Hepatocyte (in vitro differentiated cells): Measurements from ENCODE around the gene PNPLA2. TPM values are rescaled to one million over a fixed set of nuclear protein-coding genes. Genes with fewer than 3 reads are reported as not detected.

Source experiments
- DNase-seq: peaks from one replicate; pipeline ENCODE4 v3.0.0-alpha.2; 2016; ENCODE audit warnings: low spot score
- H2AFZ ChIP-seq: fragments of 200-600 bp; sonication (generic); 2 replicates; pipeline ENCODE4 v1.6.0; 2016; ENCODE audit warnings: antibody characterized with exemption, mild to moderate bottlenecking
- H3K27ac ChIP-seq: fragments of 200-600 bp; sonication (generic); 2 replicates; pipeline ENCODE4 v1.5.1; 2016; ENCODE audit warnings: mild to moderate bottlenecking
- H3K27me3 ChIP-seq: fragments of 200-600 bp; sonication (generic); 2 replicates; pipeline ENCODE4 v1.6.1; 2016
- H3K36me3 ChIP-seq: fragments of 200-600 bp; sonication (generic); replicated peaks from 2 replicates; pipeline ENCODE4 v1.5.1; 2016; ENCODE audit warnings: low read depth; ENCODE audit not compliant: insufficient read depth
- H3K4me1 ChIP-seq: fragments of 200-600 bp; sonication (generic); 2 replicates; pipeline ENCODE4 v1.5.1; 2016; ENCODE audit warnings: mild to moderate bottlenecking, moderate library complexity; ENCODE audit not compliant: insufficient read depth
- H3K4me2 ChIP-seq: fragments of 200-600 bp; sonication (generic); 2 replicates; pipeline ENCODE4 v1.6.0; 2016
- H3K4me3 ChIP-seq: fragments of 200-600 bp; sonication (generic); 2 replicates; pipeline ENCODE4 v1.5.1; 2016; ENCODE audit warnings: mild to moderate bottlenecking
- H3K79me2 ChIP-seq: fragments of 200-600 bp; sonication (generic); 2 replicates; pipeline ENCODE4 v1.6.0; 2017; ENCODE audit warnings: mild to moderate bottlenecking
- H3K9me2 ChIP-seq: fragments of 200-600 bp; sonication (generic); replicated peaks from 2 replicates; pipeline ENCODE4 v1.6.0; 2017; ENCODE audit warnings: mild to moderate bottlenecking; ENCODE audit not compliant: insufficient read depth
- H3K9me3 ChIP-seq: fragments of 200-600 bp; sonication (generic); 2 replicates; pipeline ENCODE4 v1.5.1; 2016; ENCODE audit warnings: low read depth, mild to moderate bottlenecking
- H4K20me1 ChIP-seq: fragments of 200-600 bp; sonication (generic); 2 replicates; pipeline ENCODE4 v1.6.0; 2016; ENCODE audit warnings: mild to moderate bottlenecking; ENCODE audit not compliant: insufficient read depth, poor library complexity, severe bottlenecking
- CTCF ChIP-seq: fragments of 200-600 bp; sonication (generic); IDR thresholded peaks from 2 replicates; pipeline ENCODE4 v1.5.1; 2016; ENCODE audit warnings: antibody characterized with exemption, mild to moderate bottlenecking; ENCODE audit not compliant: poor library complexity
- EZH2 ChIP-seq: fragments of 200-600 bp; sonication (generic); IDR thresholded peaks from 2 replicates; pipeline ENCODE4 v1.6.1; 2016; ENCODE audit warnings: antibody characterized with exemption, mild to moderate bottlenecking, borderline replicate concordance
- EZH2phosphoT487 ChIP-seq: fragments of 200-600 bp; sonication (generic); IDR thresholded peaks from one replicate; pipeline ENCODE4 v1.6.1; 2018; ENCODE audit warnings: antibody characterized with exemption, mild to moderate bottlenecking, low read depth, moderate library complexity; ENCODE audit not compliant: unreplicated experiment, severe bottlenecking
- WGBS: methylation state at CpG from one replicate; pipeline ENCODE4 v1.1.6; 2016; ENCODE audit warnings: low lambda C conversion rate; ENCODE audit errors: missing lambda C conversion rate; 5-methylcytosine and 5-hydroxymethylcytosine counted together
- polyA plus RNA-seq: library from polyadenylated mRNA; unstranded; fragments of >200 nt; fragmentation: Nextera tagmentation; extraction: Ambion mirVana; gene quantifications from 2 replicates; pipeline ENCODE4 v1.2.1, GENCODE V29; 2016
- total RNA-seq: library from RNA; depleted of rRNA; stranded (reverse); fragments of >200 nt; gene quantifications from 2 replicates; pipeline ENCODE4 v1.2.3, GENCODE V29; 2014

Gene PNPLA2
- total and polyA plus RNA-seq, 2 experiments from 2014 or later = 12.9 to 50.0 TPM

GRCh38 chr11:853682-854448, 35.2 kb downstream of the PNPLA2 start:
- H3K4me2 ChIP-seq = no peak overlapping the region
- no peak overlapping the region for H3K4me3 ChIP-seq
- no peaks in the 10 kb centered on the region for H3K79me2 ChIP-seq
- peaks cover 15% of the 10 kb centered on the region for H3K4me1 ChIP-seq
- no peak for DNase-seq
- WGBS = 92% methylated on average over 27 of the region's 27 CpGs
- H3K27ac ChIP-seq = no peak overlapping the region
- no peak for TF ChIP-seq EZH2phosphoT487
- no peak for TF ChIP-seq EZH2
- TF ChIP-seq CTCF = no peak
- H4K20me1 ChIP-seq = peaks cover 15% of the 10 kb centered on the region
- no peaks in the 10 kb centered on the region for H3K9me3 ChIP-seq
- H3K36me3 ChIP-seq = no peaks in the 10 kb centered on the region
- peaks cover 4% of the 10 kb centered on the region for H3K27me3 ChIP-seq
- H2AFZ ChIP-seq = no peak overlapping the region
- no peaks in the 10 kb centered on the region for H3K9me2 ChIP-seq

DNA sequence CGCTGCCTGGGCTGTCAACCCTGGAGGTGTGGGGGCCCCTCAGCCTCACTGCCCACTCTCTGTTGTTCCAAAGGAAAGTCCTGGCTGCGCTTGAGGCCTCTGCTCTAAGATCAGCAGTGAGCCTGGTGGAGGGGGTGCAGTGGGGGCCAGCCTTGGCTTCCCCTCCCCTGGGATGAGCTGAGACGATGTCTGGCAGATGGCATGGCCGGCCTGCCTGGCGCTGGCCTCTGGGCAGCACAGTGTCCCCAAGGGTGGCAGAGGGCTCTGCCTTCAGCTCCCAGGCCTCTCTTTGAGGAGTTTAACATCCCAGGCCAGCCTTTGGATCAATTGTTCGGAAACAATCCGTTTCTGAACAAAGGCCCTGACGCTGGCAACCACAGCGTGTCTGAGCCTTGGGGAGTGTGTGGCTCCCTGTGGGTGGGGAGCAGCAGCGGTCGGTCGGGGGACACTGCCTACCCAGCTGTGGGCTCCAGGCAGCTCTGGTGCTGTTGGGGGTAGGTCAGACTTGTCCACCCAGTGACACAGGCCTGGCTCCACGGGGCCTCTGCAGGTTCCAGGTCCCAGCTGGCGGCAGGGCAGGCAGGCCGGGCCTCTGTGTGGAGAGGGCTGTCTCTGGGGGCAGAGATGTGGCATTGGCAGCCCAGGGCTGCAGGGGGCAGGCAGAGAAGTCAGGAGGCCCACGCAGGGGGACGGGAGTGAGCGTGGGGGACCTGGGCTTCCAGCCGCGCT, 36.1 kb downstream of the PNPLA2 start:
- Histone ChIP-seq H4K20me1 (peaks cover 15% of the 10 kb centered on the region), H3K79me2 (no peaks in the 10 kb centered on the region)

DNA sequence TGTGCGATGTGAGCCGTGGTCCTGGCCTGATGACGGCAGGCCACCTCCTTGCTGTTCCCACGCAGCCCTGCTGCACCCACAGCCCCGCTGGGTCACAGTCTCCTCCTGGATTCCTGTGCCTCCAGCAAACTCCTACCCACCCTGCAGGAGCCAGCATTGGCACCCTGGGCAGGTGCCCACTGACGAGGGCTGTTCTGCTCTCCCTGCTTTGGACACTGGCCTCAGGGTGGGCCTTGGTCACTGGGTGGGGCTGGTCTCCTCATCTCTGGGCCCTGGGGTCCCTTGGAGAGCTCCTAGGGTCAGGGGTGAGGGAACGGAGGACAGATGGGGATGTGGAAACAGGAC, 36.6 kb downstream of the PNPLA2 start:
- no peaks in the 10 kb centered on the region for H3K36me3 ChIP-seq
- no peaks in the 10 kb centered on the region for H3K9me2 ChIP-seq
- no peak for TF ChIP-seq CTCF
- TF ChIP-seq EZH2phosphoT487 = no peak
- TF ChIP-seq EZH2 = no peak
- no peak for DNase-seq
- no peaks in the 10 kb centered on the region for H3K9me3 ChIP-seq
- H3K27ac ChIP-seq = no peak overlapping the region
- H4K20me1 ChIP-seq = peaks cover 11% of the 10 kb centered on the region
- no peaks in the 10 kb centered on the region for H3K79me2 ChIP-seq
- no peak overlapping the region for H2AFZ ChIP-seq
- 87% methylated on average over 7 of the region's 7 CpGs for WGBS
- peaks cover under 1% of the 10 kb centered on the region for H3K27me3 ChIP-seq
- no peak overlapping the region for H3K4me3 ChIP-seq
- H3K4me2 ChIP-seq = no peak overlapping the region
- peaks cover 15% of the 10 kb centered on the region for H3K4me1 ChIP-seq

More for the DNA sequence above, 36.1 kb downstream of the PNPLA2 start:
- Histone ChIP-seq H3K27ac (no peak overlapping the region), H3K4me3 (no peak overlapping the region), H3K9me2 (no peaks in the 10 kb centered on the region), H3K27me3 (peaks cover 4% of the 10 kb centered on the region), H3K4me2 (no peak overlapping the region), H3K9me3 (no peaks in the 10 kb centered on the region), H3K4me1 (peaks cover 14% of the 10 kb centered on the region), H3K36me3 (no peaks in the 10 kb centered on the region), H2AFZ (no peak overlapping the region)
- TF ChIP-seq EZH2phosphoT487 = no peak
- TF ChIP-seq CTCF = no peak
- TF ChIP-seq EZH2 = no peak
- DNase-seq = no peak
- 84% methylated on average over 19 of the region's 20 CpGs for WGBS
